PC-3 (cell line): ENCODE data around the gene GUSB. TPM values are rescaled to one million over a fixed set of nuclear protein-coding genes. Genes with fewer than 3 reads are reported as not detected.

Experiments used
- ATAC-seq: fragments of 200-7000 bp; cut with Tn5 transposase; 2 replicates; pipeline ENCODE4 v1.9.1; 2020; ENCODE audit warnings: mild to moderate bottlenecking, moderate library complexity
- BruUV-seq: library from RNA; stranded (reverse); fragments of 400-500 nt; replicated peaks from 2 replicates; lab custom pipeline; 2021; lab: Mats Ljungman, UMichigan
- CTCF ChIA-PET: fragments of 300-600 bp; sonication (Branson Sonifier 250); formaldehyde crosslinking; loops from one replicate; lab custom pipeline; 2022; ENCODE audit warnings: antibody characterized with exemption; lab: Charles Lee
- POLR2A ChIA-PET: fragments of 300-600 bp; sonication (Branson Sonifier 250); formaldehyde crosslinking; loops from one replicate; lab custom pipeline; 2022; ENCODE audit warnings: antibody characterized with exemption; ENCODE audit not compliant: unreplicated experiment; lab: Charles Lee
- DNase-seq: peaks from one replicate; pipeline ENCODE4 v3.0.0-alpha.2; 2015
- H2AFZ ChIP-seq: fragments of 300-600 bp; sonication (generic); 2 replicates; pipeline ENCODE4 v1.6.0; 2016; ENCODE audit warnings: antibody characterized with exemption, low read length
- H3F3A ChIP-seq: fragments of 300-600 bp; sonication (generic); one replicate; pipeline ENCODE4 v1.6.0; 2017; ENCODE audit warnings: antibody characterized with exemption, low read length, control low read depth, mild to moderate bottlenecking; ENCODE audit not compliant: unreplicated experiment
- H3K27ac ChIP-seq: fragments of 300-600 bp; sonication (generic); 2 replicates; pipeline ENCODE4 v1.5.1; 2016; ENCODE audit warnings: mild to moderate bottlenecking, low read length
- H3K27me3 ChIP-seq: fragments of 300-600 bp; sonication (generic); 2 replicates; pipeline ENCODE4 v1.6.1; 2016; ENCODE audit warnings: low read length, mixed read lengths
- H3K36me3 ChIP-seq: fragments of 300-600 bp; sonication (generic); 2 replicates; pipeline ENCODE4 v1.6.1; 2016; ENCODE audit warnings: low read depth, mixed run types, low read length, mixed read lengths
- H3K4me1 ChIP-seq: fragments of 300-600 bp; sonication (generic); 2 replicates; pipeline ENCODE4 v1.5.1; 2016; ENCODE audit warnings: low read length; ENCODE audit not compliant: insufficient read depth
- H3K4me2 ChIP-seq: fragments of 300-600 bp; sonication (generic); 2 replicates; pipeline ENCODE4 v1.6.0; 2016; ENCODE audit warnings: low read length
- H3K4me3 ChIP-seq: fragments of 300-600 bp; sonication (generic); 2 replicates; pipeline ENCODE4 v1.5.1; 2016; ENCODE audit warnings: mild to moderate bottlenecking, low read length, mixed read lengths
- H3K79me2 ChIP-seq: fragments of 300-600 bp; sonication (generic); 2 replicates; pipeline ENCODE4 v1.6.1; 2017; ENCODE audit warnings: low read length, mixed read lengths
- H3K9ac ChIP-seq: fragments of 300-600 bp; sonication (generic); 2 replicates; pipeline ENCODE4 v1.6.0; 2016; ENCODE audit warnings: mild to moderate bottlenecking, low read length
- H3K9me2 ChIP-seq: fragments of 300-600 bp; sonication (generic); replicated peaks from 2 replicates; pipeline ENCODE4 v1.6.1; 2016; ENCODE audit warnings: mixed run types, low read length, mixed read lengths
- H3K9me3 ChIP-seq: fragments of 300-600 bp; sonication (generic); 2 replicates; pipeline ENCODE4 v1.6.1; 2016; ENCODE audit warnings: low read length, mixed read lengths
- H4K20me1 ChIP-seq: fragments of 300-600 bp; sonication (generic); 2 replicates; pipeline ENCODE4 v1.6.1; 2016; ENCODE audit warnings: low read length, mixed read lengths
- CTCF ChIP-seq: fragments of 300-600 bp; sonication (generic); conservative IDR thresholded peaks from 2 replicates; pipeline ENCODE4 v1.5.1; 2017; ENCODE audit warnings: antibody characterized with exemption, low read depth, mild to moderate bottlenecking, low read length
- EZH2 ChIP-seq: fragments of 300-600 bp; sonication (generic); IDR thresholded peaks from one replicate; pipeline ENCODE4 v1.6.1; 2017; ENCODE audit warnings: antibody characterized with exemption, mild to moderate bottlenecking, low read length; ENCODE audit not compliant: unreplicated experiment
- EZH2phosphoT487 ChIP-seq: fragments of 300-600 bp; sonication (generic); IDR thresholded peaks from 2 replicates; pipeline ENCODE4 v1.6.1; 2018; ENCODE audit warnings: mild to moderate bottlenecking, antibody characterized with exemption, low read length, borderline replicate concordance
- intact Hi-C: fragments of 100-400 bp; cut with micrococcal nuclease; formaldehyde crosslinking; loops from 2 replicates; pipeline ENCODE4 v1.9.0; 2023
- total RNA-seq: library from RNA; depleted of rRNA; stranded (reverse); fragments of >200 nt; gene quantifications from 2 replicates; pipeline ENCODE4 v1.2.3, GENCODE V29; 2014

The GUSB gene
- total RNA-seq, 1 experiment from 2014 or later: 37.4 TPM

- ChIA-PET CTCF (no interaction called here), POLR2A (no interaction called here)
- H3K9me2 ChIP-seq: no peaks in the 10 kb centered on the region
- no peak overlapping the region for H3K4me3 ChIP-seq
- no peak for ATAC-seq
- no peak overlapping the region for H3K9ac ChIP-seq
- H3K27ac ChIP-seq: no peak overlapping the region
- peaks cover 16% of the 10 kb centered on the region; the same call in 1 of the 2 replicates for H3K36me3 ChIP-seq
- H3K4me2 ChIP-seq: no peak overlapping the region
- H3K79me2 ChIP-seq: no peaks in the 10 kb centered on the region
- H3K27me3 ChIP-seq: no peaks in the 10 kb centered on the region
- no peak overlapping the region for H2AFZ ChIP-seq
- no TSS peak for BruUV-seq
- H3F3A ChIP-seq: no peaks in the 10 kb centered on the region
- H3K4me1 ChIP-seq: no peaks in the 10 kb centered on the region
- H4K20me1 ChIP-seq: no peaks in the 10 kb centered on the region
- H3K9me3 ChIP-seq: no peaks in the 10 kb centered on the region
- no peak for TF ChIP-seq EZH2
- no peak for TF ChIP-seq CTCF
- no peak for TF ChIP-seq EZH2phosphoT487
- no peak for DNase-seq
- intact Hi-C loops: no loop called here
Measured at GRCh38 chr7:65974191-65974801, 7.7 kb downstream of the GUSB start.

DNA sequence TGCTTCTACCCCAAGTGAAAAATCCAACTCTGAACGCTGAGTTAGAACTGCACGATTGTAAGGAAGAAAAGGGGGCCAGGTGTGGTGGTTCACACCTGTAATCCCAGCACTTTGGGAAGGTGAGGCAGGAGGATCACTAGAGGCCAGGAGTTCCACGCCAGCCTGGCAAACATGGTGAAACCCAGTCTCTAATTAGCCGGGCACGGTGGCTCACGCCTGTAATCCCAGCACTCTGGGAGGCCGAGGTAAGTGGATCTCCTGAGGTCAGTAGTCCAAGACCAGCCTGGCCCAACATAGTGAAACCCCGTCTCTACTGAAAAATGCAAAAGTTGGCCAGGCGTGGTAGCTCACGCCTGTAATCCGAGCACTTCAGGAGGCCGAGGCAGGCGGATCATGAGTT lies 9.0 kb downstream of the GUSB start:
- DNase-seq (no peak), ATAC-seq (no peak)
- Histone ChIP-seq H3K9me2 (no peaks in the 10 kb centered on the region), H3K9ac (no peak overlapping the region), H3K4me2 (no peak overlapping the region), H3K36me3 (peaks cover 16% of the 10 kb centered on the region; the same call in 1 of the 2 replicates), H3K27ac (no peak overlapping the region), H4K20me1 (no peaks in the 10 kb centered on the region), H3K4me3 (no peak overlapping the region), H3K4me1 (no peaks in the 10 kb centered on the region), H3F3A (no peaks in the 10 kb centered on the region), H3K9me3 (no peaks in the 10 kb centered on the region), H3K27me3 (no peaks in the 10 kb centered on the region), H2AFZ (no peak overlapping the region), H3K79me2 (no peaks in the 10 kb centered on the region)
- TF ChIP-seq EZH2: no peak
- TF ChIP-seq CTCF: no peak
- TF ChIP-seq EZH2phosphoT487: no peak
- ChIA-PET CTCF (interaction anchor here (0.6 kb wide), 1 partner anchor 111 kb away, joined by 3 read pairs; no protein-coding TSS in a partner anchor), POLR2A (no interaction called here)
- no TSS peak for BruUV-seq
- intact Hi-C loops: no loop called here

DNA sequence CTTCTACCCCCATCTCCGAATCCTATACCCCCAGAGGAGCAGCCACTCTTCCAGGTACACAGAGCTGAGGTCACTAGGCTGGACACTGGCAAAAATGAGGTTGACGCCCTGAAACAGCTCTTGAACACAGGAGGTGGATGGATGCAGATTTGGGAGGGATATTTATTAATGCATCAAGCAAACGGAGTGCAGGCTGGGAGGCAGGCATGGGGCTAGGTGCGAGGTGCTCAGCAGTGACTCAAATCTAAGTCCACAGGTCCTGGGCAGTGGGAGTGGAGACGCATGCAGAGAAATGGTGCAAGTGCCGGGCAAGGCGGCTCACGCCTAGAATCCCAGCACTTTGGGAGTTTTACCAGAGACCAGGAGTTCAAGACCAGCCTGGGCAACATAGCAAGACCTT lies 11.0 kb downstream of the GUSB start:
- H3K4me3 ChIP-seq: no peak overlapping the region
- H3K4me2 ChIP-seq: no peak overlapping the region
- ChIA-PET CTCF (no interaction called here), POLR2A (no interaction called here)
- no peak overlapping the region for H3K27ac ChIP-seq
- no peaks in the 10 kb centered on the region for H3K9me2 ChIP-seq
- intact Hi-C loops: no loop called here
- no peak overlapping the region for H3K9ac ChIP-seq
- no peaks in the 10 kb centered on the region for H4K20me1 ChIP-seq
- H3K27me3 ChIP-seq: no peaks in the 10 kb centered on the region
- H3F3A ChIP-seq: no peaks in the 10 kb centered on the region
- H3K4me1 ChIP-seq: no peaks in the 10 kb centered on the region
- H3K36me3 ChIP-seq: peaks cover 25% of the 10 kb centered on the region; the same call in 1 of the 2 replicates
- DNase-seq: no peak
- BruUV-seq: no TSS peak
- H2AFZ ChIP-seq: no peak overlapping the region
- no peak for ATAC-seq
- TF ChIP-seq CTCF (no peak), EZH2phosphoT487 (no peak), EZH2 (no peak)
- no peaks in the 10 kb centered on the region for H3K79me2 ChIP-seq
- no peaks in the 10 kb centered on the region for H3K9me3 ChIP-seq
